ENCODE measurements around the gene RANBP3.
"Not testable (repeated sequence)": the region's sequence is repeated elsewhere in the genome, so short reads cannot be mapped to it uniquely, and the experiment has no call there.

The RANBP3 gene

GRCh38 chr19:5897189-5897969, 80.6 kb downstream of the RANBP3 start:
- DNase-seq: no peak

DNA sequence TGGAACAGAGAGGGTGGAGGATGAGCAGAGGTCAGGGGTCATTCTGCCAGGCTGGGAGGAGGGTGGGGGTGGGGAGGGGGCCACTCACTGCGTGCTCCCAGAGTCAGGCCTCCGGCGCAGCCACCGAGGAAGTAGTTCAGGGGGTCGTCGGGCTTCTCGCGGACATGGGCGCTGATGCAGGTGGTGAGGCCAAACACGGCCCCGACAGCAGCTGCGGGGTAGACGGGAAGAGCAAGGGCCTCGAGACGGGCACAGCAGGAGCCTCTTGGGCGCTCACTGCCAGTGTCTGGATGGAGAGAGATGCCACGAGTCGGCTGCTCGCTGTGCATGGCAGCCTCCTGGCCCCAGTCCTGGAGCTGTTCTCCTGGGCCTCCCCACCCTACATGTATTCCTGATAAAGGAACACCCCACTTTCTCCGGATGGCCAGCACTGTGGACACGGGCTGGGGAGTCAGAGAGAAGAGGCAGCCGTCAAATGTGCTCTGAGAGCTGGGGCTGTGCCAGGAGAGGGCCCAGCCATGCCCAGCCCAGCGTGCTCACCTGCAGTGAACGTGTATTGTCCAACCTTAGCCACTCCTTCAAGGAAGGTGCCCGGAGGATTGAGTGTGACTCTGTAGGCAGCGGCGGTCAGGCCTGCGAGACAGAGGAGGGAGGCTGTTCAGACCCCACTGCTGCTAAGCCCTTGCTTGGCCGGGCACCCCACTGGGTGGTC, 81.4 kb downstream of the RANBP3 start:
- DNase-seq: no peak

GRCh38 chr19:5895890-5896289, 82.0 kb downstream of the RANBP3 start:
- no peak for DNase-seq

DNA sequence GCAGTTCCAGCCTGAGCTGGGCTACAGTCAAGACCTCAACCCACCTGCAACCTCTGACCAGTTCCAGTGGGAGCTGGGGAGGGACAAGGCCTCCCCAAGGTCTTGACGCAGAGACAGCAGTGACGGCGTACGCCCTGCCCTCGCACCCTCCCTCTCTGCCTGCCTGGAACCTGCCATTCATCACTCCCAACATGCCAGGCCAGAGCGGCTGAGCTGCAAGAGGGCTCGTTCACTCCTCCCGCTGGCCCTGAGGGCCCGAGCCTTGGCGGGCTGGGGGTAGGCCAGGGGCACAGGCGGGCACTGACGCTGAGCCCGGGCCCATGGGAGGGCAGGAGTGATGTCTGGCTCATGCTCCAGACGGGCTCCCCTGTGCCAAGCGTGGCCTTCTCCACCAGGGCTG, 82.5 kb downstream of the RANBP3 start:
- DNase-seq: no peak

GRCh38 chr19:5894704-5895349, 83.1 kb downstream of the RANBP3 start:
- no peak for DNase-seq

GRCh38 chr19:5893907-5894703, 83.8 kb downstream of the RANBP3 start:
- DNase-seq: no peak

DNA sequence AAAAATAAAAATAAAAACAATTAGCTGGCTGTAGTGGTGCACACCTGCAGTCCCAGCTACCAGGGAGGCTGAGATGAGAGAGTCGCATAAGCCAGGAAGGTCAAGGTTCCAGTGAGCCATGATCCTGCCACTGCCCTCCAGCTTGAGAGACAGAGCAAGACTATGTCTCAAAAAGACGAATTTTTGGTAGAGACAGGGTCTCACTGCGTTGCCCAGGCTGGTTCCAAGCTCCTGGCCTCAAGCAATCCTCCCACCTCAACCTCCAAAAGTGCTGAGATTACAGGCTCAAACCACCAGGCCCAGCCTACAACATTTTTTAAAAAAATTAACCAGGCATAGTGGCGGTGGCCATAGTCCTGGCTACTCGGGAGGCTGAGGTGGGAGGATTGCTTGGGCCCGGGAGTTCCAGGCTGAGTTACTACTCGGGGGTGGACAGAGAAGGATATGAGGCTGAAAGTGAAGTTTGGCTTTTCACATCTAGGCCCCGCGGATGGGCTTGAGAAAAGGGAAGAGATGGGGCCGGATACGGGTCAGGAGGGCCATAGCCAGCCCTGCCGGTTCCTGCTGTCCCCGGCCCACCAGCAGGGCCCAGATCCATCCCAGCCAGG, 84.5 kb downstream of the RANBP3 start:
- DNase-seq: no peak

DNA sequence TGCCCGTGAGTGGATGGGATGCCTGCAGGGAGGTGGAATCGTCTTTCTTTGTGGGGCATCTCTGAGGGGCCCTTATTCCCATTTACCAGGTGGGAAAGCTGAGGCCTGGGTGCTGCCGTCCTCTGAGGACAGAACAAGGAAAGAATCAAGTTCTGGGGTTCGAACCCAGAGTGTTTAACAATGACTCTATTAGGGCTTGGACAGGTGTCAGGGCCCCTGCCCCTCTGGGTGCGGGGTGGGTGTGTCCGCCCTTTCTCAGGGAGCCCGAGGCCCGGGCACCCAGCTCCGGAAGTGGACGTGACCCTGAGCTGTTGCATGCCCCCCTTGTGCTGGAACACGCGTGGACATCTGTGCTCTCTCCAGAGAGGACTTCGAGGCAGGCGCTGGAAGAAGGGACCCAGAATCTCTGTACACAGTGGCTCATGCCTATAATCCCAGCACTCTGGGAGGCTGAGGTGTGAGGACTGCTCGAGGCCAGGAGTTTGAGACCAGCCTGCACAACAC, 85.1 kb downstream of the RANBP3 start:
- DNase-seq: no peak

- DNase-seq: no peak
Observed at GRCh38 chr19:5891938-5892771, 85.8 kb downstream of the RANBP3 start.

- DNase-seq: no peak
Observed at GRCh38 chr19:5891572-5891937, 86.4 kb downstream of the RANBP3 start.

DNA sequence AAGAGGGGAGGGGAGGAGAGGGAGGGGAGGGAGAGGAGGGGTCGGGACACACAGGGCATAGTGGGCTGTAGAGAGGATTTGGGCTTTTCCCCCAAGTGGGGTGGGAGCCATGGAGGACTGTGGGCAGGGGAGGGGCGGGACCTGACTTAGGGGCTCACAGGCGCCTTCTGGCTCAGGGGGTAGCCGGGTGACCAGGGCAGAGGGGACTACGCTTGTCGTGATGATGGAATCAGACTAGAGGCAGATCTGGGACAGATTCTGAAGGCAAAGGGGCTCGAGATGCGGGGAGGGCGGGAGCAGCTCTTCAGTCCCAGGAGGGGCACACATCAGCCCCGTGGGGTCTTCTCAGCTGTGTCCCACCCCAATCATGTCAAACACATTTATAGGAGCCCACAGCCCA, 87.8 kb downstream of the RANBP3 start:
- no peak for DNase-seq

- DNase-seq: no peak
Observed at GRCh38 chr19:5889288-5889971, 88.5 kb downstream of the RANBP3 start.

GRCh38 chr19:5884065-5884811, 93.7 kb downstream of the RANBP3 start:
- DNase-seq: not testable (repeated sequence)

- not testable (repeated sequence) for DNase-seq
Observed at GRCh38 chr19:5883157-5883873, 94.6 kb downstream of the RANBP3 start.

DNA sequence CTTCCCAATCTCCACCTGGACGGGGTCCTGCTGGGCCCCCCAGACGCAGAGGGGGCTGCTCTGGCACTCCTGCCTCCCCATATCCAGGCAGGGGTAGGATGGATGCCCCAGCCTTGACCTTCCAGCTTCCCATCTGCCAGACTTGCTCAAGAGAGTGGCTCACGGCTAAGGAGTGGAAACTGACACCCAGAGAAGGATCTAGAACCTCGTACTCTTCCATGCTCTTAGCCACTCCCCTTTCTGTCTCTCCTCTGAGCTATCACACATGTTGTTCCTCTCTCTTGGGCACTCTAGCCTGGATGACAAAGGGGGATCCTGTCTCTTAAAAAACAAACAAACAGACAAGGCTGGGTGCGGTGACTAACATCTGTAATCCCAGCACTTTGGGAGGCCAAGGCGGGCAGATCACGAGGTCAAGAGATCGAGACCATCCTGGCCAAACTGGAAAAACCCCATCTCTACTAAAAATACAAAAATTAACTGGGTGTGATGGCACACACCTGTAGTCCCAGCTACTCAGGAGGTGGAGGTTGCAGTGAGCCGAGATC, 95.4 kb downstream of the RANBP3 start:
- no peak for DNase-seq

GRCh38 chr19:5881543-5882299, 96.2 kb downstream of the RANBP3 start:
- DNase-seq: no peak

DNA sequence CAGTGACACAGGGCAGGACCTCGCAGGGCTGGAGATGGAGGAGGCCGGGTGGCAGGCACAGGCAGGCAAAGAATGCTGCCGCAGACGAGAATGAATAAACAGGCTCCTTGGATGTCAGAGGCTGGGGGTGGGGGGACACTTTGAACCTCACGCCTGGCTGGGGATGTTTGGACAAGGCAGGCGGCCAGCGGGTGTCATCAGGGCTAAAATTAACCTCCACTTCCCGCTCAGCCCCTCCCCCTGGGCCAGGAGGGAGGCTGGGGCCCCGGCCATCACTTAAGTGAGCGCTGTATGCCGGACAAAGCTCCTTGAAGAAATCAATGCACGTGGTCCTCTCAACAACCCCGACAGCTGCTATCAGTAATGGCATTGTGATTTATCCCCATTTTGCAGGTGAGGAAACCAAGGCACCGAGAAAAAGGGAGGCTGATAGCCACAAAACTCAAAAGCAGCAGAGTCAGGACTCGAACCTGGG, 97.3 kb downstream of the RANBP3 start:
- no peak for DNase-seq

DNA sequence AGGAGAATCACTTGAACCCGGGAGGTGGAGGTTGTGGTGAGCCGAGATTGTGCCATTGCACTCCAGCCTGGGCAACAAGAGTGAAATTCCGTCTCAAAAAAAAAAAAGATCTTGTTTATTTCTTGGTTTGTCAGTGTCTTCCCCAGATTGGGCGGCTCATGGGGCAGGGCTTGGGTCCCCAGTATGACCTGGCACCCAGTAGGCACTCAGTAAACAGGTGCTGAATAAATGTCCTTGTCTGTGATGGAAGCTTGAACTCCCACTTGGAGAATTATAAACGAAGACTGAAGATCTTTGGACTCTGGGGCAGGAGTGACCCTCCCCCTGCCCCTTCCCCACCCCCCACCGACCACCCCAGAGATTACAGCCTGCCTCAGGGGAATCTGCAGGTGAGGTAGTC, 97.7 kb downstream of the RANBP3 start:
- no peak for DNase-seq
